ENCODE measurements around the gene HAUS3.

DNA sequence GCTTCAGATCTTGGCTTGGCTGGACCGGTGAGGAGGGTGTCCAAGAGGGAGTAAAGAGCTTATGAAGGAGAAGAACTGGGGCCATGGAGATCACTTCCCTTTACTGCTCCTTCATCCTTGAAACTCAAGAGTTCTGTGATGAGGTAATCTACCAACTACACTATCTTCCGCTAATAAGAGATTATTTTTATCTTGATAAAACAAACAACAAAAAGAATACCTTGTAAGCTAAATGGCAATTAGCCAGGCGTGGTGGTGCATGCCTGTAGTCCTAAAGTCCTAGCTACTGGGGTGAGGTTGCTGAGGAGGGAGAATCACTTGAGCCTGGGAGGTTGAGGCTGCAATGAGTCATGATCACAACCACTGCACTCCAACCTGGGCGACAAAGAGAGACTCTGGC, 47.4 kb downstream of the HAUS3 start:
- TF ChIP-seq HOXD13 (CRISPR knock-in tag; IDR thresholded peaks at IDR 0.05; ENCODE audit: borderline replicate concordance), result no peak
- TF ChIP-seq, protein P1, sequence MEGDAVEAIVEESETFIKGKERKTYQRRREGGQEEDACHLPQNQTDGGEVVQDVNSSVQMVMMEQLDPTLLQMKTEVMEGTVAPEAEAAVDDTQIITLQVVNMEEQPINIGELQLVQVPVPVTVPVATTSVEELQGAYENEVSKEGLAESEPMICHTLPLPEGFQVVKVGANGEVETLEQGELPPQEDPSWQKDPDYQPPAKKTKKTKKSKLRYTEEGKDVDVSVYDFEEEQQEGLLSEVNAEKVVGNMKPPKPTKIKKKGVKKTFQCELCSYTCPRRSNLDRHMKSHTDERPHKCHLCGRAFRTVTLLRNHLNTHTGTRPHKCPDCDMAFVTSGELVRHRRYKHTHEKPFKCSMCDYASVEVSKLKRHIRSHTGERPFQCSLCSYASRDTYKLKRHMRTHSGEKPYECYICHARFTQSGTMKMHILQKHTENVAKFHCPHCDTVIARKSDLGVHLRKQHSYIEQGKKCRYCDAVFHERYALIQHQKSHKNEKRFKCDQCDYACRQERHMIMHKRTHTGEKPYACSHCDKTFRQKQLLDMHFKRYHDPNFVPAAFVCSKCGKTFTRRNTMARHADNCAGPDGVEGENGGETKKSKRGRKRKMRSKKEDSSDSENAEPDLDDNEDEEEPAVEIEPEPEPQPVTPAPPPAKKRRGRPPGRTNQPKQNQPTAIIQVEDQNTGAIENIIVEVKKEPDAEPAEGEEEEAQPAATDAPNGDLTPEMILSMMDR (tag by site-specific recombination; IDR thresholded peaks at IDR 0.05), result no peak
- TF ChIP-seq, protein P2, sequence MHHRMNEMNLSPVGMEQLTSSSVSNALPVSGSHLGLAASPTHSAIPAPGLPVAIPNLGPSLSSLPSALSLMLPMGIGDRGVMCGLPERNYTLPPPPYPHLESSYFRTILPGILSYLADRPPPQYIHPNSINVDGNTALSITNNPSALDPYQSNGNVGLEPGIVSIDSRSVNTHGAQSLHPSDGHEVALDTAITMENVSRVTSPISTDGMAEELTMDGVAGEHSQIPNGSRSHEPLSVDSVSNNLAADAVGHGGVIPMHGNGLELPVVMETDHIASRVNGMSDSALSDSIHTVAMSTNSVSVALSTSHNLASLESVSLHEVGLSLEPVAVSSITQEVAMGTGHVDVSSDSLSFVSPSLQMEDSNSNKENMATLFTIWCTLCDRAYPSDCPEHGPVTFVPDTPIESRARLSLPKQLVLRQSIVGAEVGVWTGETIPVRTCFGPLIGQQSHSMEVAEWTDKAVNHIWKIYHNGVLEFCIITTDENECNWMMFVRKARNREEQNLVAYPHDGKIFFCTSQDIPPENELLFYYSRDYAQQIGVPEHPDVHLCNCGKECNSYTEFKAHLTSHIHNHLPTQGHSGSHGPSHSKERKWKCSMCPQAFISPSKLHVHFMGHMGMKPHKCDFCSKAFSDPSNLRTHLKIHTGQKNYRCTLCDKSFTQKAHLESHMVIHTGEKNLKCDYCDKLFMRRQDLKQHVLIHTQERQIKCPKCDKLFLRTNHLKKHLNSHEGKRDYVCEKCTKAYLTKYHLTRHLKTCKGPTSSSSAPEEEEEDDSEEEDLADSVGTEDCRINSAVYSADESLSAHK (tag by site-specific recombination; IDR thresholded peaks at IDR 0.05), result no peak
- TF ChIP-seq ZNF791 (tag by site-specific recombination; IDR thresholded peaks at IDR 0.05), result no peak

Data from HEK293 (cell line).